H1 (cell line): ENCODE results near the gene INTS1.

Source experiments
- ATF2 ChIP-seq: IDR thresholded peaks from 2 replicates; pipeline ENCODE4 v1.6.1; 2012; ENCODE audit warnings: low read length, inconsistent platforms
- CBX5 ChIP-seq: fragments of 300-800, 300-1000 bp; sonication (generic); IDR thresholded peaks from 2 replicates; pipeline ENCODE4 v1.7.1; 2016; ENCODE audit warnings: antibody characterized with exemption, low read length, low read depth
- CHD2 ChIP-seq: IDR thresholded peaks from 2 replicates; pipeline ENCODE4 v1.6.1; 2012; ENCODE audit warnings: low read length, improper control_type of control experiment
- EP300 ChIP-seq, 2 experiments: IDR thresholded peaks; 1 replicate in 1 of 2; 2 replicates in 1 of 2; pipeline ENCODE4 v1.6.1; 2011 to 2012; ENCODE audit warnings: low read depth in 2 of 2, low read length in 2 of 2, mild to moderate bottlenecking in 2 of 2, borderline replicate concordance in 1 of 2, inconsistent platforms in 1 of 2, moderate library complexity in 1 of 2
- POLR2A ChIP-seq, 2 experiments: IDR thresholded peaks; 1 replicate in 1 of 2; 2 replicates in 1 of 2; pipeline ENCODE4 v1.6.1; 2011; ENCODE audit warnings: low read depth in 2 of 2, low read length in 2 of 2, mild to moderate bottlenecking in 2 of 2; ENCODE audit errors: control extremely low read depth in 1 of 2
- RAD21 ChIP-seq, 2 experiments: IDR thresholded peaks in 1 of 2; conservative IDR thresholded peaks in 1 of 2; 2 replicates each; pipeline ENCODE4 v1.6.1; 2011; ENCODE audit warnings: low read depth in 2 of 2, low read length in 2 of 2, improper control_type of control experiment in 1 of 2, inconsistent platforms in 1 of 2, mild to moderate bottlenecking in 1 of 2, moderate library complexity in 1 of 2
- RFX5 ChIP-seq: IDR thresholded peaks from 2 replicates; pipeline ENCODE4 v1.6.1; 2011; ENCODE audit warnings: low read depth, low read length, improper control_type of control experiment, borderline replicate concordance
- SUZ12 ChIP-seq: fragments of 200-600 bp; sonication (generic); IDR thresholded peaks from 2 replicates; pipeline ENCODE4 v1.6.1; 2012; ENCODE audit warnings: mild to moderate bottlenecking, inconsistent platforms, low read length, moderate library complexity, mixed read lengths
- TCF12 ChIP-seq: IDR thresholded peaks from 2 replicates; pipeline ENCODE4 v1.6.1; 2011; ENCODE audit warnings: low read depth, mild to moderate bottlenecking, low read length
- YY1 ChIP-seq: IDR thresholded peaks from 2 replicates; pipeline ENCODE4 v1.6.1; 2011; ENCODE audit warnings: low read depth, mild to moderate bottlenecking, low read length
- ZNF274 ChIP-seq: IDR thresholded peaks from 2 replicates; pipeline ENCODE4 v1.7.0; 2012; ENCODE audit warnings: low read length, borderline replicate concordance; ENCODE audit errors: extremely low read depth
- TF ChIP-seq, protein P1 (sequence below), 3 experiments: IDR thresholded peaks; 1 replicate in 2 of 3; 2 replicates in 1 of 3; pipeline versions ENCODE4 v1.5.1 to v1.6.1; 2011; ENCODE audit warnings: low read length in 3 of 3, mild to moderate bottlenecking in 3 of 3, inconsistent platforms in 2 of 3, low read depth in 1 of 3, moderate library complexity in 1 of 3; ENCODE audit not compliant: insufficient read depth in 1 of 3; ENCODE audit errors: control extremely low read depth in 1 of 3
- TF ChIP-seq, protein P2 (sequence below): IDR thresholded peaks from 2 replicates; pipeline ENCODE4 v1.6.1; 2011; ENCODE audit warnings: low read depth, mild to moderate bottlenecking, low read length; ENCODE audit not compliant: insufficient read depth

DNA sequence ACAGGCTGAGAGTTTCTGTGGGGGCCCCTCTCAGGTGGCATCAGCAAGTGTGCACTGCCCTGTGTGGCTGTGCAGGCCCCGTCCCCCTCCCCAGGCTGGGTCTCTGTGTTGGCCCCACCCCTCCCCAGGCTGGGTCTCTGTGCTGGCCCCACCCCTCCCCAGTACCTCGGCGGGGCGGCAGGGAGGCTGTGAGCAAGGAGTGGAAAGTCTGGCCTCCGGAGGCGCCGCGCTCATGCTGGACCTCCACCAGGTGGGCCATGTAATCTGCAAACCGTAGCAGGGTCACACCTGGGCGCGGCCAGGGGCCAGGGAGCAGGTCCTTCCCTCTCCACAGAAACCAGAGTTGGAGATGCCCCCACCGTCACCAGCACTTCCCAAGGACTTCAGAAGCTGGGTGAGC lies 23.5 kb downstream of the INTS1 start:
- TF ChIP-seq, protein P1, sequence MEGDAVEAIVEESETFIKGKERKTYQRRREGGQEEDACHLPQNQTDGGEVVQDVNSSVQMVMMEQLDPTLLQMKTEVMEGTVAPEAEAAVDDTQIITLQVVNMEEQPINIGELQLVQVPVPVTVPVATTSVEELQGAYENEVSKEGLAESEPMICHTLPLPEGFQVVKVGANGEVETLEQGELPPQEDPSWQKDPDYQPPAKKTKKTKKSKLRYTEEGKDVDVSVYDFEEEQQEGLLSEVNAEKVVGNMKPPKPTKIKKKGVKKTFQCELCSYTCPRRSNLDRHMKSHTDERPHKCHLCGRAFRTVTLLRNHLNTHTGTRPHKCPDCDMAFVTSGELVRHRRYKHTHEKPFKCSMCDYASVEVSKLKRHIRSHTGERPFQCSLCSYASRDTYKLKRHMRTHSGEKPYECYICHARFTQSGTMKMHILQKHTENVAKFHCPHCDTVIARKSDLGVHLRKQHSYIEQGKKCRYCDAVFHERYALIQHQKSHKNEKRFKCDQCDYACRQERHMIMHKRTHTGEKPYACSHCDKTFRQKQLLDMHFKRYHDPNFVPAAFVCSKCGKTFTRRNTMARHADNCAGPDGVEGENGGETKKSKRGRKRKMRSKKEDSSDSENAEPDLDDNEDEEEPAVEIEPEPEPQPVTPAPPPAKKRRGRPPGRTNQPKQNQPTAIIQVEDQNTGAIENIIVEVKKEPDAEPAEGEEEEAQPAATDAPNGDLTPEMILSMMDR (IDR thresholded peaks at IDR 0.05; ENCODE audit: control extremely low read depth in 1 of 3, insufficient read depth in 1 of 3, low read depth in 1 of 3, low read length in 3 of 3), result no peak
- no peak for TF ChIP-seq RAD21 (IDR thresholded peaks at IDR 0.05 in 1 of 2, conservative IDR thresholded peaks at IDR 0.05 in 1 of 2; ENCODE audit: low read depth in 2 of 2, low read length in 2 of 2)
- TF ChIP-seq EP300 (IDR thresholded peaks at IDR 0.05; ENCODE audit: borderline replicate concordance in 1 of 2, low read depth in 2 of 2, low read length in 2 of 2), result no peak
- no peak for TF ChIP-seq POLR2A (IDR thresholded peaks at IDR 0.05; ENCODE audit: control extremely low read depth in 1 of 2, low read depth in 2 of 2, low read length in 2 of 2)
- TF ChIP-seq RFX5, result no peak
- TF ChIP-seq SUZ12, result no peak
- TF ChIP-seq, protein P2, sequence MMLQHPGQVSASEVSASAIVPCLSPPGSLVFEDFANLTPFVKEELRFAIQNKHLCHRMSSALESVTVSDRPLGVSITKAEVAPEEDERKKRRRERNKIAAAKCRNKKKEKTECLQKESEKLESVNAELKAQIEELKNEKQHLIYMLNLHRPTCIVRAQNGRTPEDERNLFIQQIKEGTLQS, result no peak
- TF ChIP-seq ZNF274, result no peak
- TF ChIP-seq ATF2, result no peak
- no peak for TF ChIP-seq CBX5
- TF ChIP-seq YY1, result no peak
- no peak for TF ChIP-seq CHD2
- no peak for TF ChIP-seq TCF12
